ENCODE data around the gene CDC42BPG.
"Not testable (repeated sequence)": the region's sequence is repeated elsewhere in the genome, so short reads cannot be mapped to it uniquely, and the experiment has no call there.

The CDC42BPG gene

GRCh38 chr11:64846998-64847666 is 2.7 kb upstream of the CDC42BPG start:
- DNase-seq = peak; percentile 90

GRCh38 chr11:64845776-64846129 is 1.3 kb upstream of the CDC42BPG start:
- DNase-seq = not testable (repeated sequence)

- DNase-seq = no peak
These were observed 799 bp upstream of the CDC42BPG start for GRCh38 chr11:64845129-64845775.

GRCh38 chr11:64843686-64844329 is 645 bp downstream of the CDC42BPG start:
- no peak for DNase-seq

GRCh38 chr11:64842851-64843685 is 1.4 kb downstream of the CDC42BPG start:
- DNase-seq = no peak

GRCh38 chr11:64842366-64842759 is 2.1 kb downstream of the CDC42BPG start:
- no peak for DNase-seq

- DNase-seq = no peak
These were observed 2.7 kb downstream of the CDC42BPG start for GRCh38 chr11:64841592-64842365.

GRCh38 chr11:64839887-64840782 is 4.3 kb downstream of the CDC42BPG start:
- DNase-seq = no peak

- DNase-seq = no peak
These were observed 5.1 kb downstream of the CDC42BPG start for GRCh38 chr11:64839335-64839734.

- DNase-seq = no peak
These were observed 5.7 kb downstream of the CDC42BPG start for GRCh38 chr11:64838600-64839334.

GRCh38 chr11:64837887-64838351 is 6.5 kb downstream of the CDC42BPG start:
- DNase-seq = no peak

GRCh38 chr11:64836448-64837072 is 7.9 kb downstream of the CDC42BPG start:
- DNase-seq = no peak

GRCh38 chr11:64835616-64836447 is 8.6 kb downstream of the CDC42BPG start:
- no peak for DNase-seq

- DNase-seq = no peak
These were observed 9.5 kb downstream of the CDC42BPG start for GRCh38 chr11:64834723-64835615.

GRCh38 chr11:64834031-64834722 is 10.3 kb downstream of the CDC42BPG start:
- no peak for DNase-seq

- no peak for DNase-seq
These were observed 10.9 kb downstream of the CDC42BPG start for GRCh38 chr11:64833509-64833908.

GRCh38 chr11:64833198-64833502 is 11.3 kb downstream of the CDC42BPG start:
- no peak for DNase-seq

Data from stimulated activated CD4-positive, alpha-beta T cell treated with anti-CD3 and anti-CD28 coated beads, Interleukin-1b, Interleukin-23, amount 100 ng/mL, for 48 hours (primary cell).